GM19193 (cell line): ENCODE measurements around the gene DTNBP1.

ENCODE experiments used
- POLR2A ChIP-seq: IDR thresholded peaks from 4 replicates; pipeline ENCODE4 v1.6.1; 2011; ENCODE audit not compliant: insufficient read depth, insufficient read length; ENCODE audit errors: extremely low read depth

Gene DTNBP1

GRCh38 chr6:15544321-15544900 lies 118.4 kb downstream of the DTNBP1 start:
- TF ChIP-seq POLR2A: no peak

- TF ChIP-seq POLR2A: no peak
Measured at GRCh38 chr6:15539722-15540270, 123.0 kb downstream of the DTNBP1 start.

GRCh38 chr6:15538766-15539495 lies 123.9 kb downstream of the DTNBP1 start:
- no peak for TF ChIP-seq POLR2A

GRCh38 chr6:15538106-15538505 lies 124.7 kb downstream of the DTNBP1 start:
- no peak for TF ChIP-seq POLR2A

GRCh38 chr6:15536198-15536955 lies 126.5 kb downstream of the DTNBP1 start:
- TF ChIP-seq POLR2A: no peak

- no peak for TF ChIP-seq POLR2A
Measured at GRCh38 chr6:15535495-15536197, 127.2 kb downstream of the DTNBP1 start.

GRCh38 chr6:15534974-15535373 lies 127.9 kb downstream of the DTNBP1 start:
- TF ChIP-seq POLR2A: no peak

DNA sequence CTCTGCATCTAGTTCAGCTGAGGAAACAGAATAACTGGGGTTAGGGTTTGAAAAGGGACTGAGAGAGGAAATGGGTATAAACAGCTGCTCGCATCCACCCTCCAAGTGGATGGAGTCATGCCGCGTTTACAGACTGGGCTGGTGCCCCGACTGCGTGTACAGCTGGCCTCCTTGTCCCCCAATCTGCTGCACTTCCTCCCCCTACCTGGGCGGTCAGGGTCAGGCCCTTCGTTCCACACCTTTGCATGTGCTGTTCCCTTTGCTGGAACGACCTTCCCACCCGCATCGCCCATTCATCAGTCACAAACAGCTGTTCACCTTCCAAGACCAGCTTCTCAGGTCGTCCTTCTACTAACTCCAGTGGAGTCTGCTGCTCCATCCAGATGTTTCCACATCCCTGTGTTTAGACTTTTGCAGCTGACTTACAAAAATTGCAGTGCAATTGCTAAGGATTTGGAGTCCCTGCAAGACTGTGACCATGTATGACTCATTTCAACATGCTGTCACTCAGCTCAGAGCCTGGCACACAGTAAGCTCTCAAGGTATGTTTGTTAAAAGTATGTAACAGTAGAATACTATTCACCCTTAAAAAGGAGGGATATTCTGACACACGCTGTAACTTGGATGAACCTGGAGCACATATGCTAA lies 129.3 kb downstream of the DTNBP1 start:
- no peak for TF ChIP-seq POLR2A

- no peak for TF ChIP-seq POLR2A
Measured at GRCh38 chr6:15531973-15532372, 130.9 kb downstream of the DTNBP1 start.

GRCh38 chr6:15530411-15530810 lies 132.4 kb downstream of the DTNBP1 start:
- TF ChIP-seq POLR2A: no peak

DNA sequence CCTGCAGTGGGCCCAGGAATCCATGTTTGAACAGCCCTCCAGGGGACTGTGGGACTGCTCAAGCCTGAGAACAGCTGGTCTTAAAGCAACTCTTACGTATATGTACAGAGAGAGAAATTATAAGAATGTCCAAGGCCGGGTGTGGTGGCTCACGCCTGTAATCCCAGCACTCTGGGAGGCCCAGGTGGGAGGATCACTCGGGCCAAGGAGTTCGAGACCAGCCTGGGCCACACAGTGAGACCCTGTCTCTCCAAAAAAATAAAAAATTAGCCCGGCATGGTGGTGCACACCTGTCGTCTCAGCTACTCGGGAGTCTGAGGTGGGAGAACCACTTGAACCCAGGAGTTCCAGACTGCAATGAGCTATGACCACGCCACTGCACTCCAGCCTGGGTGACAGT lies 134.0 kb downstream of the DTNBP1 start:
- no peak for TF ChIP-seq POLR2A

- TF ChIP-seq POLR2A: no peak
Measured at GRCh38 chr6:15527838-15528617, 134.8 kb downstream of the DTNBP1 start.

GRCh38 chr6:15526212-15526701 lies 136.6 kb downstream of the DTNBP1 start:
- no peak for TF ChIP-seq POLR2A
